Activated CD4-positive, alpha-beta memory T cell treated with anti-CD3 and anti-CD28 coated beads for 36 hours (primary cell): ENCODE measurements around the gene PCDH9. TPM values are rescaled to one million over a fixed set of nuclear protein-coding genes. Genes with fewer than 3 reads are reported as not detected.
"Not testable (repeated sequence)": the region's sequence is repeated elsewhere in the genome, so short reads cannot be mapped to it uniquely, and the experiment has no call there.

Source experiments
- CTCF ChIA-PET: fragments of 350-600 bp; sonication (Branson Sonifier 250); formaldehyde crosslinking; loops from one replicate; lab custom pipeline; 2021; ENCODE audit warnings: antibody characterized with exemption, inconsistent platforms; lab: Charles Lee
- POLR2A ChIA-PET: fragments of 350-600 bp; sonication (Branson Sonifier 250); formaldehyde crosslinking; loops from one replicate; lab custom pipeline; 2021; ENCODE audit warnings: antibody characterized with exemption; lab: Charles Lee
- DNase-seq: peaks from one replicate; pipeline ENCODE4 v3.0.0-alpha.2; 2020
- H3K27ac Mint-ChIP-seq: one replicate; pipeline ENCODE4 v1.8.0; 2021; ENCODE audit warnings: mixed read lengths
- H3K27me3 Mint-ChIP-seq: one replicate; pipeline ENCODE4 v1.8.0; 2021; ENCODE audit warnings: mixed read lengths
- H3K36me3 Mint-ChIP-seq: one replicate; pipeline ENCODE4 v1.8.0; 2021; ENCODE audit warnings: mixed read lengths
- H3K4me1 Mint-ChIP-seq: one replicate; pipeline ENCODE4 v1.8.0; 2021; ENCODE audit warnings: low read depth, mixed read lengths
- H3K4me3 Mint-ChIP-seq: one replicate; pipeline ENCODE4 v1.8.0; 2021; ENCODE audit warnings: mild to moderate bottlenecking, mixed read lengths
- H3K9me3 Mint-ChIP-seq: one replicate; pipeline ENCODE4 v1.8.0; 2021; ENCODE audit warnings: mixed read lengths
- intact Hi-C: fragments of 100-400 bp; cut with micrococcal nuclease; formaldehyde crosslinking; loops from one replicate; pipeline ENCODE4 v1.15.1; 2023
- total RNA-seq, 2 experiments: library from RNA; stranded (reverse); gene quantifications; one replicate each; pipeline ENCODE4 v1.2.3, GENCODE V29; 2021

Gene PCDH9
- total RNA-seq, 2 experiments from 2014 or later: under 0.01 to 0.02 TPM

DNA sequence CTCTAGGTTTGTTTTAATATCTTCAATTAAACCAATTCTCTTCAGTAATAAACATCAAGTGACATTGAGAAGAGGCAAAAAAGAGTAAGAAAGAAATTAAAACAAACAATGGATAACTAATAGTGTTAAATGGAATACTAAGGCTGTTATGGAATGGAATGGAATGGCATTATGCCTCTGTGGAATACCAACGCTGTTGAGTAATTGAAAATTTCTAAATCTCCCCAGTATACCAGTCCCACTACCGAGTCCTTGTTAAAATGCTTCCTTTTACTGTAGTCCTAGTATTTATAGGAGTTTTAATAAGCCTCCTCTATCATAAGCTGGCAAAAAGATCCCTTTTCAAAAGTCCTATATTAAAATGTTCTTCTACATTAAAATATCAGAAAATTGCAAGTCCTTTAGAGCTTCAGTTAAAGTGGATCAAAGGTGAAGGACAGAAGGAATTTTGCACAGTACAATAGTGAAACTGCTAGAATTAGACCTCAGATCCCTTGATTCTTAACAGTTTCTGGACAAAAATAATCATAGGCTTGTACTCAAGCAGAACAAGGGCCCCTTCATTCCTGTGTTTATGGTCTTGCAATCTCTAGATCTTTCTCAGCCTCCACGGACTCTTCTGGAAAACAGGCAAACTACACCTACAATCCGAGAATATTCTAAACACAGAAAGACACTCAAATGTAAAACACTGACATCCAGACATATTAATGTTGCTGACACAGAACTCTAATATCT lies 128.2 kb downstream of the PCDH9 start:
- intact Hi-C loops: no loop called here
- Mint-ChIP-seq H3K9me3 (no peaks in the 10 kb centered on the region), H3K27ac (no peak overlapping the region), H3K4me3 (no peak overlapping the region), H3K27me3 (no peaks in the 10 kb centered on the region), H3K4me1 (no peaks in the 10 kb centered on the region), H3K36me3 (no peaks in the 10 kb centered on the region)
- no peak for DNase-seq
- CTCF ChIA-PET: no interaction called here
- POLR2A ChIA-PET: no interaction called here

DNA sequence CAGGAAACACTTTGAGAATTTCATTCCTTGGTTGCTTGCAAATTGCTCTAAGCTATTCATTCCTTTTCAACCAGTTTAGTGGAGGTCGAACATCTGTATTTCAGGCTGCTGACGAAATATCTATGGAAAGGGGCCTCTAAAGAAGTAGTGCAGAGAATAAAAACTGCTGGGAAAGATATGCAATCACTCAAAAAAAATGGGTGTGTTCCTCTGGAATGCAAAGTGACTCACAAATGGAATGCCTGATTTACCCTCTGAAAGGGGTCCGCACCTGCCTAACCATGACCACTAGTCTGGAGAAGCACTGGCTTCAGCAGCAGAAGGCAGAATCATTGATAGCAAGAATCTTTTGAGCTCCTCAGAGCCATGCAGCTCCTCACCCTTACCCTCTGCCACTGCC lies 129.4 kb downstream of the PCDH9 start:
- DNase-seq: no peak
- H3K36me3 Mint-ChIP-seq: no peaks in the 10 kb centered on the region
- ChIA-PET POLR2A (no interaction called here), CTCF (no interaction called here)
- H3K4me3 Mint-ChIP-seq: no peak overlapping the region
- H3K27ac Mint-ChIP-seq: no peak overlapping the region
- no peaks in the 10 kb centered on the region for H3K9me3 Mint-ChIP-seq
- H3K27me3 Mint-ChIP-seq: no peaks in the 10 kb centered on the region
- no peaks in the 10 kb centered on the region for H3K4me1 Mint-ChIP-seq
- intact Hi-C loops: no loop called here

DNA sequence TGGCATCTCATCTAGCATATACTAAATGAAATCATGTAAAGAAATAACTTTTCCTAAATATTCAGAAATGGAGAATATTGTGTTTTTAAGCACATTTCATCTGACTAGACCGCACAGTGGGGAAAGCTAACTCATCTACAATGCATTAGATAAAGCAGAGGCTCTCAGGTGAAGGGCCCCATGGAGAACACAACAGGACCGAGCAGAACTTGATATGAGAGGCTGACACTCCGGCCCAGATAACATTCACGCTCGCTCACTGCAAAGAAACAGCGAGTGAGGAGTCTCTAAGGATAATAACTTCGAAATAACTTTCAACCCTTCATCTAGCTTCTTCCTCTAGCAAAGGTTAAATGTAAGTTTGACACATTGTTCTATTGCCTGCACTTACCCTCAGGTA lies 130.6 kb downstream of the PCDH9 start:
- no peaks in the 10 kb centered on the region for H3K36me3 Mint-ChIP-seq
- POLR2A ChIA-PET: no interaction called here
- no peaks in the 10 kb centered on the region for H3K4me1 Mint-ChIP-seq

DNA sequence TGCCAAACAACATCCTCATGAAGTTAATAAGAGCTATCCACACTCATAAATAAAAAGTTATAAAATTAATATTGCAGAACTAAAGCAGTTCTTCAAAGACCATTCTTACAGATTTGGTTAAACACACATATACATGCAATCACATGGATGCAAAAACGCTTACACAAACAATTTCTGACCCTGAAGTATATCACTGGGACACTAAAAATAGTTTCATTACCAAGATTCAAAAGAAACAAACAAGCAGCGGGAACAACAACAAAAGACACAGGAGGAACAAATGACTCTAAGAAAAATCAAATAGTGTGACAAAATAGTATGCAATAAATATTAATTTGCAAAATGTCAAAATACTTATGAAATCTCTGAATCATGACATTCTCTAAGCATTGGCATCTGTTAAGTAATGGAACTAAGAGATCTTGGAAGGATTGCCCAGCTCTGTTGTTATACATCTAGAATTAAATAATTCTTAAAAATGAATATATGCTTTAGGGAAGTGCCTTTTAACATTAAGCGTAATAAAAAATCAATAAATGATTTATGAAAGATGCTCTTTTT lies 132.2 kb downstream of the PCDH9 start:
- H3K4me3 Mint-ChIP-seq: no peak overlapping the region
- no peaks in the 10 kb centered on the region for H3K36me3 Mint-ChIP-seq
- H3K9me3 Mint-ChIP-seq: no peaks in the 10 kb centered on the region
- ChIA-PET CTCF (no interaction called here), POLR2A (no interaction called here)
- no peaks in the 10 kb centered on the region for H3K27me3 Mint-ChIP-seq
- DNase-seq: no peak
- H3K4me1 Mint-ChIP-seq: no peaks in the 10 kb centered on the region
- intact Hi-C loops: no loop called here
- H3K27ac Mint-ChIP-seq: no peak overlapping the region

More for the DNA sequence above, 130.6 kb downstream of the PCDH9 start:
- no peaks in the 10 kb centered on the region for H3K9me3 Mint-ChIP-seq
- no peaks in the 10 kb centered on the region for H3K27me3 Mint-ChIP-seq
- intact Hi-C loops: no loop called here
- H3K27ac Mint-ChIP-seq: no peak overlapping the region
- no peak for DNase-seq
- CTCF ChIA-PET: no interaction called here
- no peak overlapping the region for H3K4me3 Mint-ChIP-seq

DNA sequence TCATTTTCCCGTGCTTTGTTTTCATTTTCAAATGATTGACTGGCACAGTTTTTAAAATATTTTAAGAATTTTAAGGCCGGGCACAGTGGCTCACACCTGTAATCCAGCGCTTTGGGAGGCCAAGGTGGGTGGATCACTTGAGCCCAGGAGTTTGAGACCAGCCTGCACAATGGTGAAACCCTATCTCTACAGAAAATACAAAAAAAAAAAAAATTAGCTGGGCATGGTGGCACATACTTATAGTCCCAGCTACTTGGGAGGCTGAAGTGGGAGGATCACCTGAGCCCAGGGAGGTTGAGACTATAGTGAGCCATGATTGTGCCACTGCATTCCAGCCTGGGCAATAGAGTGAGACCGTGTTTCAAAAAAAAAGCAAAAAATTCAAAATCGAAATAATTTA lies 133.2 kb downstream of the PCDH9 start:
- H3K4me3 Mint-ChIP-seq, H3K4me1 Mint-ChIP-seq, POLR2A ChIA-PET, H3K27me3 Mint-ChIP-seq, CTCF ChIA-PET, H3K9me3 Mint-ChIP-seq, intact Hi-C loops, H3K27ac Mint-ChIP-seq, H3K36me3 Mint-ChIP-seq, DNase-seq: not testable (repeated sequence)

DNA sequence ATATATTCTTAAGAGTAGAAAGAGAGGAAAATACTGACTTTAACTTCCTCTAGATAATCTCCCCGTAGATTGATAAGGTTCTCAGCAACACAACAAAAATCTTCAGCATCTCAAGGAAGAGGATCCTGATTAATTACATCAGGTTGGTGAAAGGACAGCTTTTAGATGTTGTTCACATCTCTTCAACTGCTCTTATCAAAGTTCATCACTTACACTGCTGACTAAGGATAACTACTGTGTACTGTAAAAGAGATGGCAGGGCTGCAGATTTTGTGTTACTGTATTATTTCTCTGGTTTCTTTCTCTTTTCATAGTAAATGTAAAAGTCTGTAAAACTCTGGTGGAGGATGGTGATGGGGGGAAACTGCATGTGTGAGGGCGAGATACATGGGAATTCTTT lies 133.7 kb downstream of the PCDH9 start:
- DNase-seq: no peak
- Mint-ChIP-seq H3K36me3 (no peaks in the 10 kb centered on the region), H3K9me3 (no peaks in the 10 kb centered on the region), H3K4me3 (no peak overlapping the region), H3K27me3 (no peaks in the 10 kb centered on the region), H3K27ac (no peak overlapping the region), H3K4me1 (no peaks in the 10 kb centered on the region)
- ChIA-PET POLR2A (no interaction called here), CTCF (no interaction called here)
- intact Hi-C loops: no loop called here

DNA sequence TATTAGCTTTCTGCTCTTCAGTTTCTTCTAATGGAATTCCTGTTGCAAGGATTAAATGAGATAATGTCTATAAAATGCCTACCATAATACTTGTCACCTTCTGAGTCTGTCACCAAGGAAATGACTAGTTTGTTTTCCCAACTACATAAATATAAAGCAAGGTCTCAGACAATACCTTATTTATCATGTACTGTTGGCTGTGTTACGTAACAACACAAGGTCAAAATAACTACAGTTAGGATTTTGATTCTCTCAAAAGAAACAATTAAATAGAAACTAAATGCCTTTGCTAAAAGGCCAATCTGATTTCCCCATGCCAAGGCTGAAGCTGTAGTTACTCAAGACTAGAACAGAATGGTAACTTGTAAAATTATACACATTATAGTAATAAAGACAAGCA lies 134.5 kb downstream of the PCDH9 start:
- Mint-ChIP-seq H3K9me3 (no peaks in the 10 kb centered on the region), H3K27me3 (no peaks in the 10 kb centered on the region), H3K36me3 (no peaks in the 10 kb centered on the region), H3K4me1 (no peaks in the 10 kb centered on the region), H3K27ac (no peak overlapping the region), H3K4me3 (no peak overlapping the region)
- intact Hi-C loops: no loop called here
- no peak for DNase-seq
- ChIA-PET POLR2A (no interaction called here), CTCF (no interaction called here)

DNA sequence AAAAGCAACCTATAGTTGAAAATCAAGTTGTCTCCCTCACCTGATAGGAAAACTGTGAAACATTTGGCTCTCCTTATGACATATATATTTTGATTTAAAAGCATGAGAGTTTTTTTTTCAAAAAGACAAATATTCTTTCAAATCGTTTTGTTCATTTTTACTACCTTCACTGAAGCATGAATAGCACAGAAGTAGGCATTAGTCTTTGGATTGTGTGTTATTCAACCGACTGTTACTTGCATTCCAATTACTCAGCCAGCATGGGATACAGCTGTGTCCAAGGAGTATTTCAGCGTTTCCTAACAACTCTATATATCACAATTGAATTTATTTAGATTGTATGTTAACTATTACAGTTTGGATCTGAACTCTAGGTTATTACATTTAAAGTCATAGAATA lies 135.2 kb downstream of the PCDH9 start:
- H3K4me3 Mint-ChIP-seq: no peak overlapping the region
- H3K27me3 Mint-ChIP-seq: no peaks in the 10 kb centered on the region
- no peak overlapping the region for H3K27ac Mint-ChIP-seq
- no peak for DNase-seq
- no peaks in the 10 kb centered on the region for H3K4me1 Mint-ChIP-seq
- no peaks in the 10 kb centered on the region for H3K36me3 Mint-ChIP-seq
- H3K9me3 Mint-ChIP-seq: no peaks in the 10 kb centered on the region
- ChIA-PET POLR2A (no interaction called here), CTCF (no interaction called here)
- intact Hi-C loops: no loop called here

DNA sequence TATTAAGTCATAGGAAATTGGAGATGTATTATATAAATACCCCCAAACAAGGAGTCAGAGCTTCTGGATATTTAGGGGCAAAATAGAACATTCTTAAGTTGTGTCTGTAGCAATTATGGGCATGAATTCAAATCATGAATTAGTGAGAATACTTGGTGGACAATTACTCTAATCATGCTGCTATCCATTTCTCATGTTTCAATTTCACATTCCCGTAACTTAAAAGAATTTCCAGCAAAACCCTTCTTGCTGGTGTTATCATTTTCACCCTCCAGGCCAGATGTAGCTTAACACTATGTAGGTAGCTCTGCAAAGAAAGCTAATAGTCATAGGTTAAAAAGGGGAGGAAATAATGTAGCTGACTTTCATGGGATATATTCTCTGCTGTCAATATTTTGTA lies 136.1 kb downstream of the PCDH9 start:
- intact Hi-C loops: no loop called here
- Mint-ChIP-seq H3K9me3 (no peaks in the 10 kb centered on the region), H3K4me1 (no peaks in the 10 kb centered on the region), H3K27ac (no peak overlapping the region), H3K36me3 (no peaks in the 10 kb centered on the region), H3K4me3 (no peak overlapping the region), H3K27me3 (no peaks in the 10 kb centered on the region)
- POLR2A ChIA-PET: no interaction called here
- CTCF ChIA-PET: no interaction called here
- no peak for DNase-seq

DNA sequence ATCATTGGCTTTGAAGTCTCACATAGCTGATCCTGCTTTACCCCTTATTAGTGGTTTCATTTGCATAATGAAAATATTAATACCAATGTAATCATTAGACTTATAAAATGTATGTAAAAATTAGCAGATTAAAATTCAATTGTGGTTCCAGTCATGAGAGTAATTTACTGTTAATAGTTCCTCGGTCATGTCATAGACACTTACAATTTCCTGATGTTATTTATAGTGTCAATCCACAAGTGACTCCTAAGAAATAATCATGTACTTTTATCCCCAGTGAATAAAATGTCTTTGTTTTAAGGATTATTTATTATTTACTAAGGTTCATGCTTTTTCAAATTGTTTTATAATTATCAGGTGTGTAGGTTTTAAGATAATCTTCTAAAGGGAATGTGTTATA lies 138.5 kb downstream of the PCDH9 start:
- Mint-ChIP-seq H3K9me3 (no peaks in the 10 kb centered on the region), H3K4me1 (no peaks in the 10 kb centered on the region), H3K36me3 (no peaks in the 10 kb centered on the region), H3K4me3 (no peak overlapping the region), H3K27me3 (no peaks in the 10 kb centered on the region), H3K27ac (no peak overlapping the region)
- intact Hi-C loops: no loop called here
- no peak for DNase-seq
- ChIA-PET CTCF (no interaction called here), POLR2A (no interaction called here)

DNA sequence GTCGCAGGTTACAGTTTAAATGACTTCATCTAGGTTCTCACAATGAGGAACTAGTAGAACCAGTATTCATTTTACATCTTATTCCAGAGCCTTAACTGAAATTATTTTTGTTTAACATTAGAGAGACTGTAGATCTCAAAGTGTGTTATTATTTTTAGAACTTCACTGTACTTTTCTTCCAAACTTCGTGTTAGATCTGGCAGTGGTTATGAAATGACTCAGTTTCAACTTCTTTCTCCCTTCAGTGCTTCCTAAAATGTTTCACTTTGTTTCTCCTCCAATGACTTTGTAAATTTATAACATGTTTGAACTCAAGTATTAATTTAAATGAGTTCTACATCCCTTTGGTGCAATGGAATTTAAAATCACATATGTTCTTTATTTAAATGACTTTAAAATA lies 139.3 kb downstream of the PCDH9 start:
- H3K27ac Mint-ChIP-seq: no peak overlapping the region
- H3K36me3 Mint-ChIP-seq: no peaks in the 10 kb centered on the region
- no peaks in the 10 kb centered on the region for H3K4me1 Mint-ChIP-seq
- CTCF ChIA-PET: no interaction called here
- DNase-seq: no peak
- H3K27me3 Mint-ChIP-seq: no peaks in the 10 kb centered on the region
- no peaks in the 10 kb centered on the region for H3K9me3 Mint-ChIP-seq
- H3K4me3 Mint-ChIP-seq: no peak overlapping the region
- intact Hi-C loops: no loop called here
- POLR2A ChIA-PET: no interaction called here

DNA sequence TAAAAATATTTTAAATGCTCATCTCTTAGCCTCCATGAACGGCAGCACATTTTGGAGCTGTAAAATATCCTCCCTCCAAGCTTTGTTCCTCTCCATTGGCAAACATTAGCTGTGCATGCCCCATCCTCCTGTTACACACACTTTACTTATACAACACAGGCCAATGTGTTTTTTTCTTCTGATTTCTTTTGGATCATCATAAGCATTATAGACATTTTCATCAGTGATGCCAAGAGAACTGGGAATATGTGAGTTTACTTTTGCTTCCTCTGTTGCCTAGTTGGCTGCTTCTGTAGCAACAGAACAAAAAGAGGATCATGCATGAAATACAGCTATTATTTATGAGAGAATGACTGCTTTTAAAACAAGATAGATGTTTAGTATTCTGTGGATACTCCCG lies 142.6 kb downstream of the PCDH9 start:
- CTCF ChIA-PET: no interaction called here
- H3K27ac Mint-ChIP-seq: no peak overlapping the region
- H3K27me3 Mint-ChIP-seq: no peaks in the 10 kb centered on the region
- H3K4me1 Mint-ChIP-seq: no peaks in the 10 kb centered on the region
- H3K36me3 Mint-ChIP-seq: no peaks in the 10 kb centered on the region
- no peak for DNase-seq
- H3K9me3 Mint-ChIP-seq: no peaks in the 10 kb centered on the region
- no peak overlapping the region for H3K4me3 Mint-ChIP-seq
- POLR2A ChIA-PET: no interaction called here
- intact Hi-C loops: no loop called here

DNA sequence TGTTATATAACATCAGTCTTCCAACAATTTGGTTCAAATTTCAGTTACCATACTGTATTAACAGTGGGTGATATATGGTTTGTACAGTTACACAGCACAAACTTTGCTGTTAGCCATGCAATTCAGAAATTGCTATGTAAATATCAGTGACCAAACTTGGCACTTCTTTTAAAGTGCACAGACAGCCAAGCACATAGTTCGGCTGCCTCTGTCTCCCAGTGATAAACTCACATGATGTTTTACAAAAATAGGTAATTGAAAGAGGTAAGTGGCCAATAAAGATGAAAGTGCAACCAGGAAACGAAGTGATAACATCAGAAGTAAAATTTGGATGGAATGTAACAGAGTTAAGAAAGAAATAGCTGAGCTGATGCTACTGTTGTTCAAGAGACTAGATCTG lies 143.9 kb downstream of the PCDH9 start:
- Mint-ChIP-seq H3K4me1 (no peaks in the 10 kb centered on the region), H3K36me3 (no peaks in the 10 kb centered on the region), H3K4me3 (no peak overlapping the region), H3K27me3 (no peaks in the 10 kb centered on the region), H3K9me3 (no peaks in the 10 kb centered on the region), H3K27ac (no peak overlapping the region)
- CTCF ChIA-PET: no interaction called here
- intact Hi-C loops: no loop called here
- no peak for DNase-seq
- POLR2A ChIA-PET: no interaction called here
